Ascending aorta (tissue), 2 donors: ENCODE measurements around the gene GPC5. TPM values are rescaled to one million over a fixed set of nuclear protein-coding genes. Genes with fewer than 3 reads are reported as not detected.
"Not testable (repeated sequence)": the region's sequence is repeated elsewhere in the genome, so short reads cannot be mapped to it uniquely, and the experiment has no call there.

ENCODE experiments used
- DNase-seq, 2 donors: peaks; one replicate each; pipeline ENCODE4 v3.0.0-alpha.2; 2019; ENCODE audit warnings: low spot score in 2 of 2
- H3K27ac ChIP-seq, 2 donors: fragments of 200-600 bp; sonication (generic); one replicate each; pipeline ENCODE4 v1.5.1; 2016 to 2017; ENCODE audit warnings: mild to moderate bottlenecking in 1 of 2
- H3K27me3 ChIP-seq: fragments of 200-600 bp; sonication (generic); one replicate; pipeline ENCODE4 v1.5.1; 2017
- H3K36me3 ChIP-seq, 2 donors: fragments of 200-600 bp; sonication (generic); one replicate each; pipeline ENCODE4 v1.5.1; 2016
- H3K4me1 ChIP-seq, 2 donors: fragments of 200-600 bp; sonication (generic); one replicate each; pipeline ENCODE4 v1.5.1; 2016 to 2017; ENCODE audit warnings: mild to moderate bottlenecking in 1 of 2
- H3K4me3 ChIP-seq, 2 donors: fragments of 200-600 bp; sonication (generic); one replicate each; pipeline ENCODE4 v1.5.1; 2016 to 2017; ENCODE audit warnings: mild to moderate bottlenecking in 1 of 2
- H3K9me3 ChIP-seq, 2 donors: fragments of 200-600 bp; sonication (generic); one replicate each; pipeline ENCODE4 v1.5.1; 2016
- intact Hi-C: fragments of 100-400 bp; cut with DNase I; formaldehyde crosslinking; loops from one replicate; pipeline ENCODE4 v1.15.1; 2023
- total RNA-seq: library from RNA; depleted of rRNA; stranded (reverse); fragments of >200 nt; gene quantifications from one replicate; pipeline ENCODE4 v1.1.0, GENCODE V29; 2016
- TF ChIP-seq, protein P1 (sequence below), 3 experiments: fragments of 200-600 bp in 2 of 3; fragments of 450-650 bp in 1 of 3; sonication (generic) in 2 of 3; IDR thresholded peaks; one replicate each; pipeline ENCODE4 v1.5.1; 2016 to 2019; ENCODE audit warnings: antibody characterized with exemption in 3 of 3, mild to moderate bottlenecking in 1 of 3, moderate library complexity in 1 of 3

Gene GPC5
- total RNA-seq, 1 donor from 2014 or later = not detected

- Histone ChIP-seq H3K27ac (no peak overlapping the region), H3K9me3 (no peaks in the 10 kb centered on the region), H3K4me3 (no peak overlapping the region), H3K36me3 (no peaks in the 10 kb centered on the region), H3K27me3 (no peaks in the 10 kb centered on the region), H3K4me1 (no peaks in the 10 kb centered on the region)
- intact Hi-C loops = no loop called here
- TF ChIP-seq, protein P1, sequence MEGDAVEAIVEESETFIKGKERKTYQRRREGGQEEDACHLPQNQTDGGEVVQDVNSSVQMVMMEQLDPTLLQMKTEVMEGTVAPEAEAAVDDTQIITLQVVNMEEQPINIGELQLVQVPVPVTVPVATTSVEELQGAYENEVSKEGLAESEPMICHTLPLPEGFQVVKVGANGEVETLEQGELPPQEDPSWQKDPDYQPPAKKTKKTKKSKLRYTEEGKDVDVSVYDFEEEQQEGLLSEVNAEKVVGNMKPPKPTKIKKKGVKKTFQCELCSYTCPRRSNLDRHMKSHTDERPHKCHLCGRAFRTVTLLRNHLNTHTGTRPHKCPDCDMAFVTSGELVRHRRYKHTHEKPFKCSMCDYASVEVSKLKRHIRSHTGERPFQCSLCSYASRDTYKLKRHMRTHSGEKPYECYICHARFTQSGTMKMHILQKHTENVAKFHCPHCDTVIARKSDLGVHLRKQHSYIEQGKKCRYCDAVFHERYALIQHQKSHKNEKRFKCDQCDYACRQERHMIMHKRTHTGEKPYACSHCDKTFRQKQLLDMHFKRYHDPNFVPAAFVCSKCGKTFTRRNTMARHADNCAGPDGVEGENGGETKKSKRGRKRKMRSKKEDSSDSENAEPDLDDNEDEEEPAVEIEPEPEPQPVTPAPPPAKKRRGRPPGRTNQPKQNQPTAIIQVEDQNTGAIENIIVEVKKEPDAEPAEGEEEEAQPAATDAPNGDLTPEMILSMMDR (IDR thresholded peaks at IDR 0.05) = no peak
- no peak for DNase-seq
Observed at GRCh38 chr13:92864584-92865284, 1466.3 kb downstream of the GPC5 start.

GRCh38 chr13:92873029-92873428, 1474.6 kb downstream of the GPC5 start:
- Histone ChIP-seq H3K36me3 (no peaks in the 10 kb centered on the region), H3K9me3 (no peaks in the 10 kb centered on the region), H3K4me1 (no peaks in the 10 kb centered on the region), H3K27me3 (no peaks in the 10 kb centered on the region), H3K27ac (no peak overlapping the region), H3K4me3 (no peak overlapping the region)
- DNase-seq = no peak
- intact Hi-C loops = no loop called here
- TF ChIP-seq, protein P1 (IDR thresholded peaks at IDR 0.05) = no peak

DNA sequence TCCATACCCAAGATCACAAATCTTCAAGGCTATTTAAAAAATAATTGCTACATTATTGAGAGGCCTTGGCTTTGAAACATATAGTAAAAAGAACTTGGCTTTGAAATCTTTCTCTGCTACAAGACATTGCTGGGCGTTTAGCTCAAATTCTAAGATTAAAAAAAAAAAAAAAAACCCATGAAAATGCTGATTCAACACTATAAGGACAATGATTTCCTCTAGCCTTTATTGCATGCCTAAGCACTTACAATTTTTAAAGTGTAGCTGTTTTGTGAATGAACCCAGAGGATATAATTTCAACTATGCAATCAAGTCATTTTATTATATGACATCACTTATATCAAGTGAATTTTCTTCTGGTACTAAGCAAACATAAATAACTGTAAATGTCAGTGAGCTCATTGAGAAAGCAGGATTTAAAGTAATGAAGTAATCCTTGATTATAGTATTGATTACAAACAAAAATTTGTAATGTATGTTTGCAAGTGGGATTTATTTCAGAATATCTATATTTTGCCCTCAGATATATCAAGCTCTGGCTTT, 1488.2 kb downstream of the GPC5 start:
- Histone ChIP-seq H3K4me3 (no peak overlapping the region), H3K27ac (no peak overlapping the region), H3K4me1 (no peaks in the 10 kb centered on the region), H3K9me3 (no peaks in the 10 kb centered on the region), H3K36me3 (no peaks in the 10 kb centered on the region), H3K27me3 (no peaks in the 10 kb centered on the region)
- DNase-seq = no peak
- TF ChIP-seq, protein P1 (IDR thresholded peaks at IDR 0.05) = no peak
- intact Hi-C loops = no loop called here

GRCh38 chr13:92894447-92894846, 1496.0 kb downstream of the GPC5 start:
- Histone ChIP-seq H3K9me3 (no peaks in the 10 kb centered on the region), H3K4me3 (no peak overlapping the region), H3K27ac (no peak overlapping the region), H3K36me3 (no peaks in the 10 kb centered on the region), H3K4me1 (no peaks in the 10 kb centered on the region), H3K27me3 (no peaks in the 10 kb centered on the region)
- TF ChIP-seq, protein P1 (IDR thresholded peaks at IDR 0.05) = no peak
- no peak for DNase-seq
- intact Hi-C loops = no loop called here

DNA sequence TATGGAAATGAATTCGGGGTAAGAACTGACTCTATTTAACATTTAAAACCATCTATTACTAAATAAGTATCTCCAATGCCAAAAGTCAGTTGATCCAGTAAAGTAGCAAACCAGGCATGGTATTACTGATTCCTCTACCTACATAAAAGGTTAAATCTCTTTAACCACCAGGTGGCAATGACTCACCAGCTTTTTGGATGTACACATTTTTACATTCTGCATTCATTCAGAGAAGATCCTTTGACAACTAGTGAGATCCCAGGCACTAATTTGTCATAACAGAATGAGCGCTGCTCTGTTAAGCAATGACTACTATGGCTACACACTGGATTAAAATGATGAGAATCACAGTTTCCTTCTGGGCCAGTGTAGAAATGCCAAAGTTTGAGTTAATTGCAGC, 1498.4 kb downstream of the GPC5 start:
- intact Hi-C loops = no loop called here
- TF ChIP-seq, protein P1 (IDR thresholded peaks at IDR 0.05) = no peak
- H3K4me3 ChIP-seq = no peak overlapping the region

DNA sequence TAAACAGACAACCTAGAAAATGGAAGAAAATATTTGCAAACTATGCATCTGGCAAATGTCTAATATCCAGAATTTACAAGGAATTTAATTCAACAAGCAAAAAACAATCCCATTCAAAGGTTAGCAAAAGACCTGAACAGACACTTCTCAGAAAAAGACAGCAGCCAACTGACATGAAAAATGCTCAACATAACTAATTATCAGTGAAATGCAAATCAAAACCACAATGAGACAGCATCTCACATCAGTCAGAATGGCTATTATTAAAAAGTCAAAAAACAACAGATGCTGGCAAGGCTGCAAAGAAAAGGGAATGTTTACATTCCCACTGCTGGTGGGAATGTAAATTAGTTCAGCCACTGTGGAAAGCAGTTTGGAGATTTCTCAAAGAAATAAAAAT, 1500.5 kb downstream of the GPC5 start:
- H3K4me1 ChIP-seq, intact Hi-C loops, H3K9me3 ChIP-seq, H3K4me3 ChIP-seq, H3K27ac ChIP-seq, H3K36me3 ChIP-seq, DNase-seq, H3K27me3 ChIP-seq: not testable (repeated sequence)

More for the DNA sequence above, 1498.4 kb downstream of the GPC5 start:
- H3K4me1 ChIP-seq = no peaks in the 10 kb centered on the region
- no peaks in the 10 kb centered on the region for H3K27me3 ChIP-seq
- no peak for DNase-seq
- no peaks in the 10 kb centered on the region for H3K9me3 ChIP-seq
- no peak overlapping the region for H3K27ac ChIP-seq
- no peaks in the 10 kb centered on the region for H3K36me3 ChIP-seq
